GM19324 (cell line): ENCODE data around the gene SUSD3.

ENCODE experiments used
- ATAC-seq: cut with Tn5 transposase; IDR thresholded peaks from one replicate; pipeline ENCODE4 v1.9.1; 2021; ENCODE audit warnings: mild to moderate bottlenecking, moderate library complexity; ENCODE audit not compliant: unreplicated experiment, low FRiP score

Gene SUSD3

GRCh38 chr9:93072383-93072795 is 13.9 kb downstream of the SUSD3 start:
- ATAC-seq, result no peak

- no peak for ATAC-seq
Observed at GRCh38 chr9:93076101-93076791, 17.7 kb downstream of the SUSD3 start.

GRCh38 chr9:93076792-93077128 is 18.3 kb downstream of the SUSD3 start:
- no peak for ATAC-seq

- ATAC-seq, result no peak
Observed at GRCh38 chr9:93077367-93077766, 18.9 kb downstream of the SUSD3 start.

- no peak for ATAC-seq
Observed at GRCh38 chr9:93077811-93078210, 19.3 kb downstream of the SUSD3 start.

GRCh38 chr9:93079371-93079770 is 20.9 kb downstream of the SUSD3 start:
- ATAC-seq, result no peak

- no peak for ATAC-seq
Observed at GRCh38 chr9:93080406-93080805, 21.9 kb downstream of the SUSD3 start.

- ATAC-seq, result no peak
Observed at GRCh38 chr9:93081081-93081529, 22.6 kb downstream of the SUSD3 start.

GRCh38 chr9:93081931-93082330 is 23.4 kb downstream of the SUSD3 start:
- ATAC-seq, result no peak

- ATAC-seq, result no peak
Observed at GRCh38 chr9:93082841-93083411, 24.4 kb downstream of the SUSD3 start.

GRCh38 chr9:93083592-93084470 is 25.3 kb downstream of the SUSD3 start:
- no peak for ATAC-seq

GRCh38 chr9:93084471-93084881 is 26.0 kb downstream of the SUSD3 start:
- ATAC-seq, result no peak

- no peak for ATAC-seq
Observed at GRCh38 chr9:93085676-93086075, 27.2 kb downstream of the SUSD3 start.

GRCh38 chr9:93086447-93087224 is 28.1 kb downstream of the SUSD3 start:
- no peak for ATAC-seq

GRCh38 chr9:93087971-93088655 is 29.6 kb downstream of the SUSD3 start:
- ATAC-seq, result no peak

GRCh38 chr9:93088656-93089015 is 30.1 kb downstream of the SUSD3 start:
- ATAC-seq, result no peak

GRCh38 chr9:93089024-93089423 is 30.5 kb downstream of the SUSD3 start:
- ATAC-seq, result no peak

- no peak for ATAC-seq
Observed at GRCh38 chr9:93089481-93089991, 31.0 kb downstream of the SUSD3 start.

- no peak for ATAC-seq
Observed at GRCh38 chr9:93090091-93090655, 31.7 kb downstream of the SUSD3 start.

GRCh38 chr9:93091056-93091452 is 32.6 kb downstream of the SUSD3 start:
- ATAC-seq, result no peak
